Smooth muscle cell (in vitro differentiated cells): ENCODE results near the gene CCS. TPM values are rescaled to one million over a fixed set of nuclear protein-coding genes. Genes with fewer than 3 reads are reported as not detected.

Experiments used
- DNase-seq: peaks from one replicate; lab custom pipeline; 2025; ENCODE audit not compliant: unreplicated experiment; lab: John Stamatoyannopoulos, UW
- H2AFZ ChIP-seq: fragments of 200-600 bp; sonication (generic); 2 replicates; pipeline ENCODE4 v1.6.0; 2016; ENCODE audit warnings: antibody characterized with exemption, low read depth, mild to moderate bottlenecking
- H3F3A ChIP-seq: fragments of 200-600 bp; sonication (generic); 2 replicates; pipeline ENCODE4 v1.6.0; 2017; ENCODE audit warnings: antibody characterized with exemption, low read depth
- H3K27ac ChIP-seq: fragments of 200-600 bp; sonication (generic); 2 replicates; pipeline ENCODE4 v1.5.1; 2016; ENCODE audit warnings: low read depth, mild to moderate bottlenecking
- H3K27me3 ChIP-seq: fragments of 200-600 bp; sonication (generic); 2 replicates; pipeline ENCODE4 v1.6.1; 2016; ENCODE audit warnings: low read depth, mild to moderate bottlenecking
- H3K36me3 ChIP-seq: fragments of 200-600 bp; sonication (generic); 2 replicates; pipeline ENCODE4 v1.5.1; 2016; ENCODE audit warnings: low read depth
- H3K4me1 ChIP-seq: fragments of 200-600 bp; sonication (generic); 2 replicates; pipeline ENCODE4 v1.5.1; 2016; ENCODE audit warnings: low read depth
- H3K4me2 ChIP-seq: fragments of 200-600 bp; sonication (generic); 2 replicates; pipeline ENCODE4 v1.6.0; 2016; ENCODE audit warnings: mild to moderate bottlenecking
- H3K4me3 ChIP-seq: fragments of 200-600 bp; sonication (generic); 2 replicates; pipeline ENCODE4 v1.5.1; 2016; ENCODE audit warnings: mild to moderate bottlenecking
- H3K79me2 ChIP-seq: fragments of 200-600 bp; sonication (generic); 2 replicates; pipeline ENCODE4 v1.6.0; 2016; ENCODE audit warnings: low read depth, mild to moderate bottlenecking
- H3K9ac ChIP-seq: fragments of 200-600 bp; sonication (generic); 2 replicates; pipeline ENCODE4 v1.6.0; 2016; ENCODE audit warnings: low read depth
- H3K9me3 ChIP-seq: fragments of 200-600 bp; sonication (generic); replicated peaks from 2 replicates; pipeline ENCODE4 v1.5.1; 2016; ENCODE audit warnings: low read depth
- H4K20me1 ChIP-seq: fragments of 200-600 bp; sonication (generic); 2 replicates; pipeline ENCODE4 v1.6.0; 2016; ENCODE audit warnings: low read depth
- WGBS: methylation state at CpG from one replicate; pipeline ENCODE4 v1.1.7; 2016; ENCODE audit warnings: low lambda C conversion rate; 5-methylcytosine and 5-hydroxymethylcytosine counted together
- polyA plus RNA-seq: library from polyadenylated mRNA; unstranded; fragments of >200 nt; fragmentation: Nextera tagmentation; extraction: Ambion mirVana; gene quantifications from 2 replicates; pipeline ENCODE4 v1.2.1, GENCODE V29; 2016
- total RNA-seq: library from RNA; depleted of rRNA; stranded (reverse); fragments of >200 nt; gene quantifications from 2 replicates; pipeline ENCODE4 v1.2.3, GENCODE V29; 2014
- TF ChIP-seq, protein P1 (sequence below): fragments of 200-600 bp; sonication (generic); IDR thresholded peaks from 2 replicates; pipeline ENCODE4 v1.5.1; 2017; ENCODE audit warnings: borderline replicate concordance, mild to moderate bottlenecking, antibody characterized with exemption; ENCODE audit not compliant: insufficient read depth, poor library complexity, severe bottlenecking

Gene CCS
- total and polyA plus RNA-seq, 2 experiments from 2014 or later = 29.2 to 104 TPM

GRCh38 chr11:66632952-66633351 is 40.0 kb downstream of the CCS start:
- no peak overlapping the region for H2AFZ ChIP-seq
- TF ChIP-seq, protein P1, sequence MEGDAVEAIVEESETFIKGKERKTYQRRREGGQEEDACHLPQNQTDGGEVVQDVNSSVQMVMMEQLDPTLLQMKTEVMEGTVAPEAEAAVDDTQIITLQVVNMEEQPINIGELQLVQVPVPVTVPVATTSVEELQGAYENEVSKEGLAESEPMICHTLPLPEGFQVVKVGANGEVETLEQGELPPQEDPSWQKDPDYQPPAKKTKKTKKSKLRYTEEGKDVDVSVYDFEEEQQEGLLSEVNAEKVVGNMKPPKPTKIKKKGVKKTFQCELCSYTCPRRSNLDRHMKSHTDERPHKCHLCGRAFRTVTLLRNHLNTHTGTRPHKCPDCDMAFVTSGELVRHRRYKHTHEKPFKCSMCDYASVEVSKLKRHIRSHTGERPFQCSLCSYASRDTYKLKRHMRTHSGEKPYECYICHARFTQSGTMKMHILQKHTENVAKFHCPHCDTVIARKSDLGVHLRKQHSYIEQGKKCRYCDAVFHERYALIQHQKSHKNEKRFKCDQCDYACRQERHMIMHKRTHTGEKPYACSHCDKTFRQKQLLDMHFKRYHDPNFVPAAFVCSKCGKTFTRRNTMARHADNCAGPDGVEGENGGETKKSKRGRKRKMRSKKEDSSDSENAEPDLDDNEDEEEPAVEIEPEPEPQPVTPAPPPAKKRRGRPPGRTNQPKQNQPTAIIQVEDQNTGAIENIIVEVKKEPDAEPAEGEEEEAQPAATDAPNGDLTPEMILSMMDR = no peak
- no peak overlapping the region for H3K27ac ChIP-seq
- peaks cover 95% of the 10 kb centered on the region for H3K79me2 ChIP-seq
- 96% methylated on average over 2 of the region's 2 CpGs for WGBS
- H3K36me3 ChIP-seq = no peaks in the 10 kb centered on the region
- H3K4me2 ChIP-seq = no peak overlapping the region
- H3K27me3 ChIP-seq = no peaks in the 10 kb centered on the region
- no peak overlapping the region for H3K4me3 ChIP-seq
- no peaks in the 10 kb centered on the region for H3K9me3 ChIP-seq
- peaks cover 6% of the 10 kb centered on the region for H3K4me1 ChIP-seq
- DNase-seq = no peak
- peaks cover 100% of the 10 kb centered on the region for H4K20me1 ChIP-seq
- H3K9ac ChIP-seq = no peak overlapping the region
- H3F3A ChIP-seq = peaks cover 50% of the 10 kb centered on the region

DNA sequence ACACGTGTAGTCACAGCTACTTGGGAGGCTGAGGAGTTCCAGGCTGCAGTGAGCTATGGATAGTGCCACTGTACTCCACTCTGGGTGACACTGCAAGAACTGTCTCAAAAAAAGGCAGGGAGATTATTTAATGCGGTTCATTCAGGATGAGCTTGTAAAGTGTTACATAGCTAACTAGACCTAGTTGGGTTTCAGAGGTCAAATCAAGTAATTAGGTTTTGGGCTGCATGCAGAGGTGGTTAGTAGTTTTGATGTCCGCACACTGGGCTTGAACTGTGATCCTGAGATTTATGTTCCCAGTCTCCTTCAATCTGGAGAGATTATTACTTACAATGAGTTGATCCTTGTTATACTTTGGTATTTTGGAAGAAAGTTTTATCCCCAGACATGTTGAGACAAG is 43.4 kb downstream of the CCS start:
- Histone ChIP-seq H3K36me3 (no peaks in the 10 kb centered on the region), H3K4me1 (peaks cover 23% of the 10 kb centered on the region), H3F3A (peaks cover 44% of the 10 kb centered on the region), H3K4me3 (no peak overlapping the region), H3K9ac (no peak overlapping the region), H3K27me3 (no peaks in the 10 kb centered on the region), H2AFZ (no peak overlapping the region), H3K4me2 (no peak overlapping the region), H3K9me3 (no peaks in the 10 kb centered on the region), H3K27ac (peak overlapping the region; percentile 94), H3K79me2 (peaks cover 88% of the 10 kb centered on the region), H4K20me1 (peaks cover 94% of the 10 kb centered on the region)
- TF ChIP-seq, protein P1 = no peak
- WGBS = 80% methylated on average over 3 of the region's 3 CpGs
- no peak for DNase-seq

GRCh38 chr11:66637557-66638176 is 44.7 kb downstream of the CCS start:
- Histone ChIP-seq H3K79me2 (peaks cover 88% of the 10 kb centered on the region), H3K4me2 (peak overlapping the region; percentile 84), H3K27ac (peak overlapping the region; percentile 94), H3F3A (peaks cover 47% of the 10 kb centered on the region), H3K9ac (no peak overlapping the region), H3K36me3 (peaks cover 8% of the 10 kb centered on the region), H3K4me3 (peak overlapping the region; percentile 88), H2AFZ (no peak overlapping the region), H4K20me1 (peaks cover 94% of the 10 kb centered on the region), H3K4me1 (peaks cover 36% of the 10 kb centered on the region), H3K9me3 (no peaks in the 10 kb centered on the region), H3K27me3 (no peaks in the 10 kb centered on the region)
- 32% methylated on average over 12 of the region's 12 CpGs for WGBS
- no peak for DNase-seq
- TF ChIP-seq, protein P1 = no peak
